Left kidney (tissue), 2 donors: ENCODE results near the gene SHISA5. TPM values are rescaled to one million over a fixed set of nuclear protein-coding genes. Genes with fewer than 3 reads are reported as not detected.
A peak's percentile ranks its signal among the peaks of the same experiment; 100 is the strongest.

ENCODE experiments used
- DNase-seq: peaks from one replicate; pipeline ENCODE4 v3.0.0-alpha.2; 2013
- polyA plus RNA-seq: library from polyadenylated mRNA; unstranded; fragments of 120-200 nt; gene quantifications from one replicate; pipeline ENCODE4 v1.2.1, GENCODE V29; 2013; ENCODE audit not compliant: insufficient read length

Gene SHISA5
- polyA plus RNA-seq, 1 donor = 90.9 TPM

DNA sequence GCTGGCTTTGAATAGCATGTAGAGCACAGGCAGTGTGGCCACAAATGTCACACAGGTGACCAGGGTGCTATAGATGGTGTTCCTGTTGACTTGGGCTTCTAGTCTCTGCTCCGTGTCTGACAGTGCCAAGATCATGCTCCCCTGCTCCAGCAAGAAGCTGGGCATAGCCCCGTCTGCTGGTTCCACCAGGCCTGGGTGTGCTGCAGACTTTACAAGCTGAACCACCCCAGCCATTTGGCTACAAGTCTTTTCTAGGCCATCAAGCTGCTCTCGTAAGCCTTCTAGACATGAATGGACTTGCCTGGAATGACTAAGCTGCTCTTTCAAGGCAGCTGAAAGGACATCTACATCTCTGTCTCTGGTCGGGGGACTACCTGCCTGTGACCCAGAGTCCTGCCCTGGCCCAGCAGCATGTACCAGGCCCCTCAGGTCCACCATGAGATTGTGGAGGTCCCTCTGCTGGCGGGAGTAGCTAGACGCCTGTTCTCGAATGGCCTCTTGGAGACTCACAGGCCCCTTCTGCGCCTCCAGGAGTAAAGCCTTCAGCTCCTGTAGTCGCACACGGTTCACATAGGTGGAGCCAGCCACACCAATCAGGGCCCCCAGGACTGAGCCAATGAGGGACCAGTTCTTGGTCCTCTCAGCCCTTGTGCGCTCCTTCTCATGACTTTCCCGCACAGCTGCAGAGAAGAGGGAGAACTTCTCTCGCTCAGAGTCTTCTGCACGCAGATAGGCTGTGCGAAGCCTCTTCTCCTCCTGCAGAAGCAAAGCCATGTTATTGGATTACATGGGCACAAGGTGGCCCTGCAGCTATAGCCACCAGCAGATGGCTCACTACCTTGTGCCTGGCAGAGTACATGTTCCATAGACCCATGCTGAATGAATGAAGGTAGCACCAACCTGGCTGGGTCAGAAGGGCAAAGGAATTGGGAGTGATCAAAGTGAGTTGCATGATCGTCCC lies 71.3 kb downstream of the SHISA5 start:
- DNase-seq = no peak

DNA sequence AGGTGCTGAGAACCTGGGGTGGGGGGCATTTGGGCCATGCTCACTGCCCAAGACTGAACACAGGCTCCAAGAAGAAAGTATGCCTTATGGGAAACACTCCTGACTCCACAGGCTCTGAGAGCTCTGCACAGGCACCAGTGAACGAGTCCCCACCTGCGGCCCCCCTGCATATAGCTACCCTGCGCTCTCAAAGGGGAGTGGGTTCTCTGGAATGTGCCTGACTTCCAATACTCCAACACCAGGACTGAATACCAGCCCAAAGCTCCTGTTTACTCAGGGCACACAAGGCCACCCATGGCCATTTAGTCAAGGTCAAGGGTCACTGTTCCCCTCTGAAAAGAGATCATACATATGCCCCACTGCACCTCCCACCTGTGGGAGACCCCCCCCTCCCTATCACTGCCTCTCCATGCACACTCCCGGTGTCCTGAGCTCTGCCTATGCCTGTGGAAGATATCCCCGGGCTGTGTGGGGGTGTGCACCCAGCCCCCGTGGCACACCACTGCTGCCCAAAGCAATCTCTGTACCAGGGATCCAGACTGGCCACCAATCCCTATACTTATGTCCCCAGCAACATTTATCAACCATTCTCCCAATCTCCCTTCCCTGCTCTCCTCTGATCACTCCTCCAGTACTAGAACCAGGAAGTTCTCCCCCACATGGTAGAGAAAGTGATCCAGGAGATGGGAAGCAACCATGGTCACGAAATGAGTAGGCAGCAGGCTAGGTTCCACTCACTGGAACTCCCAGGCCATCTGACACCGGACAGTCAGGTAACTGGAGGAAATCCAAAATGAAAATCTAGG lies 72.5 kb downstream of the SHISA5 start:
- no peak for DNase-seq

DNA sequence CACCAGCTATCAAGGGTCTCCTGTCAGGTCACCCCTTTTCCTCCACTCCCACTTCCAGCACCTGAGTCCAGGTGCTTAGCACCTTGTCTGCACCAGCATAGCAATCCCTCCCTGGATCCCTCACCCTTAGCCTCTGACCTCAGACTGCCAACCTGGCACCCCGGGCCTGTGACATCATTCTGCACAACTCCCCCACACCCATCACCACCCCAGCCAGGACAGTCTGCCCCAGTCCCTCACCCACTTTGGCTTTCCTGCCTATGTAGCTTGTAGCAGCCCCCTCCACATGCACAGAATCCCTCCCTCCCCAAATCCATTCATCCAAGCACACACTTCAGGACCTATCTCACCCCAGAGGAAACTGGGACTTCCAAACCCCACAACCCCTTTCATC lies 73.3 kb downstream of the SHISA5 start:
- no peak for DNase-seq

DNA sequence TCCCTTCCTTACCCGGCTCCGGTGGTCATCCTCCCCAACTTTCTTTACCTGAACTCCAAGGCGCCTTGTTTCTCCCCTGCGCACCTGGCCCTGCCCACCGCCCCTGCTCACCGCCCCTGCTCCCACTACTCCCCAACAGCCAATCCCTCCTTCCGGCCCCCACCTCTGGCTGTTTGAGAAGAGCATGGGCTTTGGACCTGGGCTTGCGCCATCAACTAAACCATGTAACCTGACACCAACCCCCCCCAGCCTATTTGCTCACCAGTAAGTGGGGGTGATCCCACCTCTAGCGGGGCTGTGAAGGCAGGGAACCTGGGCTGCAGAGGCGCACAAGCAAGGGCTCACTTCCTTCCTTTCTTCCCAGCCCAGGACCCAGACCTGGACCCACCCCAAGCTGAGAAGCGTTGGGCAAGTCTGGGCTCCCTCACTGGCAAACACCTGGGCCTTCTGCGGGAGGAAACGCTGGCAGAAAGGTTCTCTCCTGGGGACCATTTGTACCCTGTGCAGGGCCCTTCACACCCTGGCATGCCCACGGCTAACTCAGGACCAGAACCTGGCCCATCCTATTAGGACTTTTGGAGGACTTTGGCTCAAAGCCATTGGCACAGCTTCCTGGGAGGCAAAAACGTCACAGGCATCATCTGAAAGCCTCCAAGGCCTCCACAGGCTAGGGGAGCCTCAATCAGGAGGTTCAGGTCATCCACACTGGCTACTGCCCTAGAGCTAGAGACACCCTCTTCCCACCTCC lies 73.8 kb downstream of the SHISA5 start, which contains the start of gene PLXNB1:
TSS of gene PLXNB1 (minus strand) at position 127 of the 748 bp plus-strand sequence. CDS start 5,475 bp downstream, outside the sequence.
- DNase-seq = peak; percentile 90

DNA sequence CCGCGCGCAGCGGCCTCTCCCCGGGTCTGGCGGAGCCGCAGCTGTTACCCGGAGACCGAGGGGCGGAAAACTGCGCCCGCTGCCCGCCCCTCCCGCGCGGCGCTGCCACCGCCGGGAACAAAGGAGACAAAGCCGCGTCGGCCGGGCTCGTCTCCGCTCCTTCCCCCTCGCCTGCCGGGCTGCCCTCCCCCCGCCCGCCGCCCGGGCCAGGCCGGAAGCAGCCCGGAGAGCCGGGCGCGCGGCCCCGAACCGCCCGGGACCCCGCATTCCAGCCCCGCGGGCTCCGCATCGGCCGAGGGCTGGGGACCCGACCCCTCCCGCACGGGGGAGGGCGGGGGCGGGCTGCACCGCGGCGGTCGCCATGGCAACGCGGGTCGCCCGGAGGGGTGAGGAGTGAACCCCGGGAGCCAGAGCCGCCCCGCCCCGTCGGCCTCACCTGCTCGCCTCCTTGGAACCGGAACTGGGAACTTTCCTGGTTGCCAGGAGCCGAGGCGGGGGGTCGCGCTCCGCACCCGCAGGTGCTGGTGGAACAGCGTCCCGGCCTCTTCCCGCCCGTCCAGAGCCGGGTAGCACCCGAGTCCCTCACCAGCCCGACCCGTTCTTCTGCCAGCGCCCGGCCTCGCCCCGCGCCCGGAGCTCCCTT lies 74.5 kb downstream of the SHISA5 start:
- DNase-seq = no peak

DNA sequence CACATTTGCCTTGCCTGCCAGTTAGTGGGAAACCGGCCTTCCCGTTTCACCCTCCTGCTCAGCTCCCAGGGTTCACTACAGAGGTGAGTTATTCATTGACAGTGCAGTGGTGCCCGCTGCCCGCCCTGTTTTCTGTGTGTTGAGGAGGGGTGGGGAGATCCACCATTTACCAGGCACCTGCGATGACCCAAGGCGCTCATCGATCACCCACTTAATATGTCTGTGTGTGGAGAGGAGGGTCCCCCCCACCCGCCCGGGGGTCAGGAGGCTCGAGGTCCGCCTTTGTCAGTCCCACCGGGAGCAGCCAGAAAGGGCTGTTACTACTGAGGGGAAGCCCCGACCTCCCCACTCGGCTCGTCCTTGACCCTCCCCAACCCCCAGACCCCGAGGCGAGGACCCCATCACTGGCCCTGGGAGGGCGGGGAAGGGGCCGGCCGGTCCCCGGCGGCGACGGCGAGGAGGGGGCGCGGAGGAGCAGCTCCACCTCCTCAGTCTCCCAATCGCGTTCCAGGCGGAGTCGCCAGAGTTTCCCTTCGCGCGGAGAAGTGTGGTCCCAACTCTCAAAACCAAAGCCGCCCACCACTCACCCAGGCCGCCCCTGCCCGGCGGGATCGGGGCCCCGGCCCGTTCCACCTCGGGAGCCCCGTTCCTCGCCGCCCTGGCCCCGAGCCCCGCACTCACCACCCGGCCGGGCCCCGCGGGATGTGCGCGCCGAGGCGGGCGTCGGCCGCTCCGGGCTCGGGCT lies 75.2 kb downstream of the SHISA5 start:
- DNase-seq = peak; percentile 71

DNA sequence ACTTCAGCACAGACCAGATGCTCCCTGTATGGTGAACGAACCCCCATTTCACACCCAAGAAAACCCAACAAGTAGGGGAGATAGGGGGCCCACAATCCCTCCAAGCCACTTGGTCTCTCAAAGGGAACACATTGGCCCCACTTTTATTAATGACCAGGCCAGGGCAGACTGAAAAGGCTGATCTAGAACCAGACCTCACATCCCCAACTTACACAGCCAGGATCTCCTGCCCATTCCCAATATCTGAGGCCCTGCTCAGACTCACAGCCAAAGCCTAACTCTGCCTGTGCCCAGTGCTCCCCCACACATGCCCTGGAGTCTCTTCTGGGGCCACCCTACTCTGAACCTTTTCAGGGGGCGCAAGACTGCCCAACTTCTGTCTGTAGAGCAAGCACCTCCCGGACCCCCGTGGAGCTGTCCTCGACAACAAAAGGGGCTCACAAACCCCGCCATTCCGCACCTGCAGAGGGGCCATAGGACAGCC lies 75.8 kb downstream of the SHISA5 start:
- no peak for DNase-seq

DNA sequence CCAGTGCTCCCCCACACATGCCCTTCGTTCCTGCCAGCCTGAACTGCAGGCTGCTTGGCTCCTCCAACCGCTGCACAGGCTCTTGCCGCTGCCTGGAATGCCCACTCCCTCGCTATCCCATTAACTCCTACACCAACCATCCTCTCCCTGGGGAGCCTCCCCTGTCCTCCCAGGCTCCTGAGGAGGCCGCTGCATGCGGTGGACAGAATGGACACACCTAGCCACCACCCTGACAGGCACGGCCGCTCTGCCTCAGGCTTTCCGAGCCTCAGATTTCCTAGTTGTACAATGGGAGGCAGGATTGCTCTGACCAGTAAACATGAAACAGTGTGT lies 76.4 kb downstream of the SHISA5 start:
- DNase-seq = no peak

DNA sequence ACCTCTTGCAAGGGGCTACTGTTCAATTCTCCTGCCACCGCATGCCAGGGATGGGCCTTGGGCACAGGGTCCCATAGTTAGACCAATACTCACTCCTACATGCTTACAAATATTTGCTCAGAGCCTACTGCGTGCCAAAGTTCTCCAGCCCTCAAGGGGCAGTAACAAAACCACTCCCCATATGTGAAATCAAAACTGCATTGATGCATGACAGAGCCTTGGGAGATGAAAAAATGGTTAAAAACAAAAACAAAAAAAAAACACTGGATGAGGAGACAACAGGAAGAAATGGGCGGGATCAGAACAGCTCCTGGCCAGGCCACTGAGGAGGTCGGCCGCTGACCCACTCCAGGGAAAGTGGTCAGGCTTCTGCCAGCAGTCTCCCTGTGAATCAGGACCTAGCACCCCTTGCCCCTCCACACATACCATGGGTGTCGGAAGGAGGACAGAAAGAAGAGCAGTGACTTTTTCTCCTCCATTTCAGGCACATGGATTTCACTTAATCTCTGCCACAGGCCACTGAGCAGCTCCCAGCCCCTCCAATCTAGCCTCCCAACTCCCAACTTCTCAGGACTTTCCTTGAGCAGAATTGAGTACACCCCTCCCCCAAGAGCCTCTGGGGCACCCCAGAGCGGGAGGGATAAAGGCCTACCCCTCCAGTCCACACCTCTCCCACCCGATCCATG lies 76.9 kb downstream of the SHISA5 start:
- DNase-seq = no peak

DNA sequence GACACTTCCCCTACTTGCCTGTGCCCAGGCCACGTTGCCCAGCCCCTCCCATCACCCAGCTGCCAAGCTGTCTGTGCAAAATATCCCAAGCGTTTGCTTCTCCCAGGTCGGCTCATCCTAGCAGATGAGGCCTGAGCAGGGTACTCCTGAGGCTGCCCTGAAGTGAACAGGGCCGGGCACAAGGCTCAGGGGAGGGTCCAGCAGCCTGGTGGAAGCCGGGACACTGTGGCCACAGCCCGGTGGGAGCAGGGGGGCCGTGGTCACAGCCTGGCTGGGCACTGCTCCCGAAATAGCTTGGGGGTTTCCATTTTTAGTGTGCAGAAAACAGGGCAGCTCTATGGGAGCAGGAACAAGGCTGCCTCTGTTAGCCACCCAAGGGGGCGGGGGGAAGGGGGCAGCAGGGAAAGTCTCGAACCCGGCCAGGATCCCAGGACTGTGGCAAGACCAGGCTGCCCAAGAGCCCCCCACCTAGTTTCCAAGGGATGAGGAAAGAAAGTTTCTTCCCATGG lies 77.5 kb downstream of the SHISA5 start:
- DNase-seq = no peak

DNA sequence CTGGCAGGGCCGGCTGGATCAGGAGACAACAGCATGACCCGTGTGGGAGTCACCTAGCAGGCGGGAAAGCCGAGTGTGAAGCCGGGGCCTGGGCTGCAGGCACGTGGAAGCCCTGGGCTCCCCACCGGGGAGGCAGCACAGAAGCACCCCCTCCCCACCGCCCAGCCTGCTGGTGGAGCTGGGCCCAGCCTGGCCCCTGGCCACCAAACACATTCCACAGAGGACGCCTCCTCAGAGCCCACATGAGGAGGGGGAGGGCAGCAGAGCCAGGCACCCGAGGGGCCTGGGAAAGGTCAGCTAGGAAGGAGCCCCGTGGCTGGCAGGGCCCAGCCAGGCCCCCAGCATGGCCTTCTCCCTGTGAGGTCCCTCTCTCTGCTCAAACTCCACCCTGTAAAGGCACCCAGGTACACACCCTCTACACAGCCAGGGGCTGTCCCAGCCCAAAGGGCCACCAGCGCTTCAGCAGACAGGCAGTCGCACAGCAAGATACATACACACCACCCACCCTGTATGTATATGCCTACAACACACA lies 78.6 kb downstream of the SHISA5 start:
- no peak for DNase-seq

DNA sequence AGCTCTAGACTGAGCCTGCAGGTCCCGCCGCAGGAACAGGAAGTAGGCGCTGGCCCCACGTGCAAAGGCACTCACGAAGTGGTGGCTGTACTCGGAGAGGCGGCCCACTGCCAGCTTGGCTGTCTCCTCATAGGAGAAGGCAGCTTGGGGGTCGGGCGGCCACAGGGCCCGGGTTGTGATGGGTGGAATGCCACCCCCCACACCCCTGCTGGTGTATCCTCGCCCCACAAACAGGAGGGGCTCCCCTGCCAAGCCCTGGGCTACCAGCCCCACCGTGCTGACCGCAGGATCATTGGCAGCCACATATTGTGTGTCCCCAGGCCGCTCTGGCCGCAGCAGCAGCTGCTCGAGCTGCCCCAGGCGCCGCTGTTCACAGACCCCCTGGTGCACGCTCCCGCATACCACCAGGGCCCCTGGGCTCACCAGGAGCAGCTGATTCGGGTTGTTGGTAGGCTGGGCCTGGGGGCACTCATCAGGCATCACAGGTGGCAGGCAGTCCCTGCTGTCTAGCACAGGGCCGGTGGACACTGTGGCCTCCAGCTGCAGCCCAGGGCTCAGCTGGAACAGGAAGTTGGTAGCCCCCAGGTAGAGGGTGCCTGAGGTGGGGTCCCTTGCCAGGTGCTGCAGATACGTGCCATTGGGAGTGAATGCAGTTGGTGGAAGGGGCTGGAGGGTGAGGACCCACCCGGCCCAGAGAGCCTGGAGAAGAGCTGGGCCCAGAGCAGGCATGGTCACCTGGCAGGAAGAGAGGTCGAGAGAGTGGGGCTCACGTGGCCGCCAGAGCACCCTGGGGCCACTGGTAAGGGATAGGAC lies 79.9 kb downstream of the SHISA5 start:
- no peak for DNase-seq

DNA sequence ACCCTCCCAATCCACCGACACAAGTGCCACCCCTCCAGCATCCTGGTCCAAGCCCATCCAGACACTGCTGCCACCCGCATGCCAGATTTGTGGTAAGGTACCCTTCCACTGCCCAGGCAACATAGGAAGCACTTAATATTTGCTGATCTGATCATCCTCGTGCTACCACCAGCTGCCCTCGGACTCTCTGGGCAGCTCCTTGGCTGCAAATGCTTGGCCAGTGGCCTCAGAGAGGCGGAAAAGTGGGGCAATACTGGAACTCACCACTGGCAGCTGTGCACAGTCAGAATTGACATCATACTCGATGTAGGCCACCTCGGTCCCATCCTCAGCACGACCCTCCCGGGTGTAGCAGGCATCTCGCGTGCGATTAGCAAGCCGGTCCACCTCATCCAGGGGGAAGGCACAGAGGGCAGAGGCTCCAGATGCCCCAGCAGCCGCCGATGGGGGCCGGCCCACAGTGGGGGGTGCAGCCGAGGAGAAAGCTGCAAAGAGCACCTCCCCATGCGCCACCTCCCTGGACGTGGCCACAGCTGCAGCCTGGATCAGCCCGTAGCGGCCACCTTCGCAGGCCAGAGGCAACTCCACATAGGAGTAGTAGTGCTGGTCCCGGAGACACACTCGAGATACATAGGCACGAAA lies 80.6 kb downstream of the SHISA5 start:
- no peak for DNase-seq

DNA sequence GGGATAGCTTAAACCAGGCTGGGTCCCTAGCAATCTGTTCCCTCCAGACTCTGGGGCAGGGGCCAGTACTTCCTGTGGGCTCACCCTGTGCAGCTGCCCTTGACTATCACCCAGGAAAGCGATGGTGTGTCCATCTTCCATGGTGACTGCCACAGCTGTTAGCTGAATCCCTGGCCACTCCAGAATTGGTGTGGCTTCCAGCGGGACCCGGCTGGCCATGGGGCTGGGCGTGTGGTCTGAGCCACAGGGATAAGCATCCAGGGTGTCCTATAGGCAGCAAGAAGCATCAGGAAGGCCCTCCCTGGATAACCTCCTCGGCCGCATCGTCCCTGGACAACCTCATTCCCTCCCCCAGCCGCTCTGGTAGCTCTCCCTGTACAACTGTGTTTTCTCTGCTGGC lies 81.3 kb downstream of the SHISA5 start:
- no peak for DNase-seq

DNA sequence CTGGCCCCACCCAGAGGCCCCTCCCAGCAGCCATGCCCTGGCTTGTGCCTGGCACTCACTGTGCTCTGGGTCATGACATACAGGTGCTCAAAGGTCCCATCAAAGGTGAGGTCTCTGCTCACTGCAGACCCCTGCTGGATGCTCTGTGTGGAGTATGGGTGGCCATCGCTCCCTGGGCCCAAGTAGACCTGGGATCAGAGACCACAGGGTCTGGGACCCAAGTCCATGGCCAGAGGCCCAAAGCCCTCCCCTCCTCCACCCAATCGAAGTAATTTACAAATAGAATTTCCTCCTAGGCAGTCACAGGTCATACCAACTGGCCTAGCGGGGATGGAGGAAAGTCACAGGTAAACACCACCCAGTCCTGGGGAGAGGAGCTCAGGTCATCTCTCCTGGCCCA lies 81.7 kb downstream of the SHISA5 start:
- no peak for DNase-seq

DNA sequence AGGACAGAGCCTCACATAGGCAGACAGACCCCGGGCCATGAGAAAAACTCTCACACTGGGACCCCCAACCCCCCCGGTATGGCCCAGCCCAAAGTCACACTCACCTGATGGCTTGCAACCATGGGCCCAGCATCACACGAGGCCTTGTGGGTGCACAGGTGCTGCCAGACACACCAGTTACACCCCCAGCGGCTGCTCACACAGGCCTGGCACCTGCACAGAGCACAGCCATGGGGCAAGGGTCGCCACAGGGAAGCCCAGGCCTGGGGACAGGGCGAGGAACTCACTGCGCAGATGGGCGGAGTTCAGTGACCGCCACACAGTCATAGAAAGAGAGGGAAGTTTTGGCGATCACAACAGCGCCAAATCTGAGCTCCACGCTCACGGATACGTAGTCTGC lies 83.4 kb downstream of the SHISA5 start:
- no peak for DNase-seq

DNA sequence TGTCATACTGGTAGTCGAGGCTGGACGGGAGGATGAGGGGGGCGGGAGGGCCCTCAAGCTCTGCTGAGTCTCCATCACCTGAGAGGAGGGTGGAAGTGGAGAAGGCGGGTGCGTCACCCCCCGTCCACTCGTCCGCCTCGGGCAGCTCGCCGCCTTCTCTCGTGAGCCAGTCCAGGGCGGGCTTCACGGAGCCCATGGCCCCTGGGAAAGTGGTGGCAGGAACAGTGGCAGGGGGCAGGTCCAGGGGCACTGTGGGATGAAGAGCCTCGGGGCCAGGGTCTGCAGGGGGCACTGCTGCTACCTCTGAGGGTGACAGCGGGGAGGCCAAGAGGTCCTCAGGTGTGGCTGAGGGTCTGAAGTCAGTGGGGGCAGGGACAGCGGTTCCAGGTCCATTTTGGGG lies 84.4 kb downstream of the SHISA5 start:
- no peak for DNase-seq

DNA sequence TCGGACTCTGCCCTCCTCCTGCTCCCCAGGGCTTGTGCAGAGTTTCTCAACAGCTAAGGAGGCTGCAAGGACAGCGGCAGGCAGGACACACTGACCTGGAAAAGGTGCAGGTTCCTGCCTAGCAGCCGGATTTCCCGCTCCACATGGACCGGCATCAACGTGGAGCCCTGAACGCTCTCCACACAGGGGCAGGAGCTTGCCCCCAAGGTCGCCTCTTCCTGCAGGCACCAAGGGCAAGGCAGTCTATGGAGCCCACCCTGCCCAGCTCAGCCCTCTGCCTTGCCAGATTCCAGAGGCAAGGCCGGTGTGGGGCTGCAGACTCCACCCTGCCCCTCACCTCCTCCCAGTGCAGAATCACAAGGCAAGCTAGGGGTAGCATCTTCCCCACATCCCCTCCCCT lies 84.8 kb downstream of the SHISA5 start:
- no peak for DNase-seq

DNA sequence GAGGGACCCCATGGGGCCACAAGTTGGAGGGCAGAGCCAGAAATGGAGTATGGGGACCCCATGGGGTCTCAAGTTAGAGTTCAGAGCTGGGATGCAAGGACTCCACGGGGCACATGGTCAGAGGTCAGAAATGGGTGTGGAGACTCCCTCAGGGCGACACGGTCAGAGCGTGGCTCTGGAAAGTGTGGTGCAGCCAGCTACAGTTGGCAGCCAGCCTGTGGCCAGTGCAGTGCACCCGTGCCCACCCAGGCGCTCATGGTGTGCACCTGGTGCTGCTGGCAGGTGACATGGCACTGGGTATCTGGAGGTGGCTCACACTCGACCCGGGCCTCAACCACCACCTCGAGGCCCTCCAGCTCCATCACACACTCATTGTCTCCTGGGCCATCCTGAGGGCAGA lies 85.3 kb downstream of the SHISA5 start:
- DNase-seq = no peak
